ENCODE results near the gene RPL38.

GRCh38 chr17:74204474-74204873 is 996 bp downstream of the RPL38 start:
- TF ChIP-seq CTCF (IDR thresholded peaks at IDR 0.05; ENCODE audit: insufficient read depth, low read length) (no peak), POLR2AphosphoS5 (IDR thresholded peaks at IDR 0.05; ENCODE audit: low read depth) (no peak), REST (IDR thresholded peaks at IDR 0.05; ENCODE audit: insufficient replicate concordance, low read depth) (no peak), GABPA (IDR thresholded peaks at IDR 0.05; ENCODE audit: low read depth) (no peak)

Data from HL-60 (cell line).